GM18508 (cell line): ENCODE measurements around the gene ACVR1.

Experiments used
- ATAC-seq: cut with Tn5 transposase; IDR thresholded peaks from one replicate; pipeline ENCODE4 v1.9.1; 2021; ENCODE audit warnings: moderate number of reproducible peaks; ENCODE audit not compliant: insufficient read depth, unreplicated experiment

Gene ACVR1

DNA sequence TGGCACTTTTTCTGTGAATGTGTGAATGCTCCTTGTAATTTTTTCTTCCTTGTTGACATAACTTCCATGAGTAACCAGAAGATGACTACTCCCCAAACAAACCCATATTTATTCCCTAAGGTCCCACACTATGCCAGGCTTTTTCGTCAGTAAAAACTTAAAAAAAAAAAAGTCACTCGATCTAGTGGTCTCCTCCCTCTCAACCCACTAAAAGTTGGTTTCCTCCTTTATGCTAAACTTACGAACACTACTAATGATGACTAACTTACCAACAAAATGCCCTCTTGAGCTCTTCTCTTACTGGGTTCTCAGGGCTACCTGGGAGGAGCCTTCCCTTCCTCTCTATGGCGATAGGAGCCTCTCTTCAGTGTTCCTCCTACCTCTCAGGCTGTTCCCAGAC lies 18.2 kb downstream of the ACVR1 start:
- no peak for ATAC-seq

DNA sequence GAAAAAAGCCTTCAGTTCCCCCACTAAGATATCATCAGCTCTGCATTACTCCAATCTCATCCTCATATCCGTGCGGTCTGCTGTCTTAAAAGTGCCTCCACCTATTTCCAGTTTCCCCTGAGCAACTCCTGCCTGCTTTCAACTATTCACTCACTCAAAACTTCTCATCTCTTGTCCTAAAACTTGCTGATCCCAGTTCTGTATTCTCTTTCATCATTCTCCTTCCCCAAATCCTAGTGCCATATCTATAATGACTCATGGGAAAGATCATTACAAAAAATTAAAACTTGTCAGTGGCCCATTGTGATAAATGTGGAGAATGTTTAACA lies 20.0 kb downstream of the ACVR1 start:
- no peak for ATAC-seq

DNA sequence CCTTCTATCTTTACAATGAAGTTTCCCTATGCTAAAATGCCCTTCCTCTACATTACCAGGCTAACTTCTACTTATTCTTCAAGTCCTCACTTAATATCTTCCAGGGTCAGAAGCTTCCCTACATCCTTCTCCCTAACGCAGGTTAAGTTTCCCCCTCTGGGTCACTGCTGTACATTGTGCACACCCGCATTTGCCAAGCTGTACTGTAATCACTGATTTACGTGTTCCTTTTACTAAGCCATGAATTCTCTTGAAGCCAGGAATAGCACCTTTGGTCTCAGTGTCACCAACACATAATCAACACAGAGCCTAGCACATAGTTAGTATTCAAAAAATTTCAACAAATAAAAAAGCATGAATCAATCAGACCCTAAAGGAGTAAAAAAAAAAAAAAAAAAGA lies 22.3 kb downstream of the ACVR1 start:
- ATAC-seq, result no peak

DNA sequence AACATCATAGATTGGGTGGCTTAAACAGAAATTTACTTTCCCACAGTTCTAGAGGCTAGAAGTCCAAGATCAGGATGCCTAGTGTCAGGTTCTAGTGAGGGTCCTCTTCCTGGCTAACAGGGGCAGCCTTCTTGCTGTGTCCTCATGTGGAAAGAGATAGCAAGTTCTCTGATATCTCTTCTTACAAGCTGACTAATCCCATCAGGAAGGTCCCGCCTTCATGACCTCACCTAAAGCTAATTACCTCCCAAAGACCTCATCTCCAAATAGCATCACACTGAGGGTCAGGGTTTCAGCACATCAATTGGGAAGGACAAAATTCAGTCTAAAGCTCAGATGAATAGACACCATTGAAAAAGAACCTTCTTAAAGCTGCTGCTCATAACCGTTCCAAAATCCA lies 22.9 kb downstream of the ACVR1 start:
- no peak for ATAC-seq

DNA sequence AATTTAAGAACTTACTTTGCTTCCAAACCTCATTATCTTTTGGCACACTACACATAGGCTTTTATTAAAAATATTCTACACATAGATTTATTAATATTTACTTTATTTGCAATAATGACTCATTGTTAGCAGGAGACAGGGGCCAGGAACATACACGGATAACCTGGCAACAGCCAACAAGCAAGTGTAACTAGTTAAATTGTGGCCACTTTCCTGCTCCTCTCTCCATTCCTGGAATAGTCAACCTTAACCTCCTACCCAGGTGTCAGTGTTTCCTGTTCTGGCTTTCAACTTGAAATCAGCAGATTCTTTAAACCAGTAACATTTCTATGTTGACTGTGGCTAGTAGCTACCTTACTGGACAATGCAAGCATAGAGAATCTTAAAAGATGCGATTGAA lies 26.5 kb downstream of the ACVR1 start:
- no peak for ATAC-seq

DNA sequence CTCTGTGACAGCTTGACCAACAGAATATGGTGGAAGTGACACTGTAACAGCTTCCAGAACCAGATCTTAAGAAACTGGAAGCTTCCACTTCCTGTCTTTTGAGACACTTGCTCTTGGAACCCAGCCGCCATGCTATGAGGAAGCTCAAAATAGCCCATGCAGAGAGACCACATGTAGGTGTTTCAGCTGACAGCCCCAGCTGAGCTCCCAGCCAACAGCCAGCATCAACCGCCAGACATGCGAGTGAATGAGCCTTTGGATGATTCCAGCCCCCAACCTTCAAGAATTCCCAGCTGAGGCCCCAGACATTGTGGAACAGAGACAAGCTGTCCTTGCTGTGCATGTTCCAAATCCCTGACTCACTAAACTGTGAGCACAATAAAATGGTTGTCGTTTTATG lies 27.9 kb downstream of the ACVR1 start:
- ATAC-seq, result no peak

DNA sequence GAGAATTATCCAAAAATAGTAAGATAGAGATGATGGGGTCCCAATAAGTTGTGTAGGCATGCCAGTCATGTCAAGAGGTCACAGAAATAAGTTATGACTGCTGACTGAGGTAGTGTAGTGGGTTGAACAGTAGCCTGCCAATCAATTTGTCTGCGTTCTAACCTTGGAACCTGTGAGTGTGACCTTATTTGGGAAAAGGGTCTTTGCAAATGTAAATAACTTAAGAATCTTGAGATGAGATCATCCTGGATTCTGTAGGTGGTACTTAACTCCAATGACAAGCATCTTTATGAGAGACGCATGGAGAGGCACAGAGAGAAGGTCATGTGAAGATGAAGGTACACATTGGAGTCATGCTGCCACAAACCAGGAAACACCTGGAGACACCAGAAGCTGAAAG lies 31.0 kb downstream of the ACVR1 start:
- ATAC-seq, result no peak

DNA sequence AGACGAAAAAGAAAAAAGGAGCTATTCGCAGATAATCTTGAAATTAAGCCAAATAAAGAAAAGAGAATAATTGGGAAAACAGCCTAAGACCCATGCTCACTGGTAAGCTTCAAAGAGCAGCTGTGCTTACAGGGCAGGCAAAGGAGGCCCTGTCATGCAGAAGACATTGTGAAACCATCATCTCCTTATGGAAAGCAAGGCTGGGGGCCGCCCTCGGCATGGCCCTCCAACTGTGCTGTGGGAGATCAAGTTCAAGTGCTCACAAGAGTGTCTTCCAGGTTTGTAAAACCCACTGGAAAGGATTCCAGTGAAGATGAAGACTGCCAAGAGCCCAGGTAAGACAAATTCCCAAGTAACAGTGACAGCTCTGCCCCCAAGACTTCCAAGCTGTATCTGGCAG lies 32.2 kb downstream of the ACVR1 start:
- ATAC-seq, result no peak

DNA sequence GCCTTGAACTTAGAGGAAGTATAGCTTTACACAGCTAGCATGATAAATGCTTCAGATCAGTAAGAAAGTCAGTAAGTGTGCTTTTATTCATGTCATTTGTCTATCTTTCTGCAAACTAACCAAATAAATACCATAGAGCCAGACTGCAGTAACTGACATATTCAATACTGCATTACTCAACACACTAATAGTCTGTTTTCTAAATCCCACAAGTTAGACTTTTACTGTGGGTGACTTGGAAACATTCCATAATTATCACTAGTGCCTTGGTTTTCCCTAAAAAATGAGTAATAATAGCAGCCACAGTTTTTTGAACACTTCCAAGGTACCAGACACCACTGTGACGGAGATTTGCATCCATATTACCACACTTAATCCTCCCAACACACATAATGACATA lies 33.0 kb downstream of the ACVR1 start:
- ATAC-seq, result no peak

DNA sequence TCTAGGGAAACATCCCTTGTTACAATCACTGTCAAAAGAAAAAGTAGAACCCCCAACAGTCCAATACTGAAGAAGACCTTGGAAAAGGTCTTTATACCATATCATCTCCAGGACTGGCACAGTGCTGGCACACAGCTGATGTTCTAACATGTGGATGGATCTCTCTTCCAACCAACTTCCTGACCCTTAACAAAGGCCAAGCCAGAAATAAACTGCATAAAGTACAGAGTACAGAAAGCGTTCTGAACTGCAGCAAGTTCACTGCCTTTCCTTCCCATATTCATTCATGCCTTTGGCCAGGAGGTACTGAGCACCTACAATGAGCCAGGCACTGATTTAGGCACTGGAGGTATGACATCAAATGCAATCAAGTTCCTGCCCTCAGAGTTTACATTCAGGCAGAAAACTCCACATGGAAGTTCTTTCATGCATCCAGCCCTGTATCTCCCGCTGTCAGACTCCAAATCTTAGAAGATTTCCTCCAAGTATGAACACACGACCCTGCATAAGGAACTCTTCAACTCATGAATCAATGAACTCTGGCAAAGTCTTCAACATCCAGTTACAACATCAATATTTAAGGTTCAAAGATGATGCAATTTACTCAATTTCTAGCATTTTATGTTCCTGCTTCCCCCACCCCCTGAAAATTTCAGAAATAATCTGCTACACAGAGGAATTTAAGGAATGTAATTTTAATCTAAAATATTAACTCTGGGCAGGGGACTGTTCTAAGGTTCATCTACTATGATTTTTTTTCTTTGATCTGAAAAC lies 33.8 kb downstream of the ACVR1 start:
- ATAC-seq, result no peak

DNA sequence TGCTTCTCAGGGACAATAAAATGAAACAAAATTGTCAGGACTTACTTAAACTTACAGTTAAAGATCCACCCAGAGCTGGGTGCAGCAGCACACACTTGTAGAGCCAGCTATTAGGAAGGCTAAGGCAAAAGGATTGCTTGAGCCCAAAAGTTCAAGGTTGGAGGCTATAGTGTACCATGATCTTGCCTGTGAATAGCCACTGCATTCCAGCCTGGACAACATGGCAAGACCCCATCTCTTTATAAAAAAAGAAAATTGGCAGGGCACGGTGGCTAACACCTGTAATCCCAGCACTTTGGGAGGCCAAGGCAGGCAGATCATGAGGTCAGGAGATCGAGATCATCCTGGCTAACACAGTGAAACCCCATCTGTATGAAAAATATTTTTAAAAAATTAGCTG lies 34.6 kb downstream of the ACVR1 start:
- no peak for ATAC-seq

DNA sequence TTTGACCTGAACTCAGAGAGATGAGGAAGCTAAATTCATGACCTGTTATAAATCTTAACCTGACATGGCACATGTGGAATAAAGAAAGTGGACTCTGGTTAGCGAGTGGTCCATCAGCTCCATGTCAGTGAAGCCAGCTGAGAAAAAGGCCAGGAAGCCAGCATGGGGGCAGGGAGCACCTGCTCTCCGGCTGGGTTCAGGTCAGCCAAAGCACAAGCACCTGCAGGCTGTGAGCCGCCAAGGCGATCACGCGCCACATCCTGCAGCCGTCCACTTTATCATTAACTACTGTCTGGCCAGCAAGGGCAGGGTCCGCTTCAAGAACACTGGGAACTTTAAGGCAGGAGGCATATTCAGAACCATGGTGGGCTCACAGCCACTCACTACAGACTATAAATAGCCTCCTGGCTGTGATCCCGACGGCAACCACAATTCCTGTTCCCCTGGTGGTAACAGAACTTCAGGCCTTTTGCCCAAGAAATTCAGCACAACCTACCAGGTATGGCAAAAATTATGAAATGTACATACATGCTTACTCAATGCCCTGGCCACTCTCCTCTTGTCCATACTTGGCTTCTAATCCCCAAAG lies 35.5 kb downstream of the ACVR1 start:
- no peak for ATAC-seq

DNA sequence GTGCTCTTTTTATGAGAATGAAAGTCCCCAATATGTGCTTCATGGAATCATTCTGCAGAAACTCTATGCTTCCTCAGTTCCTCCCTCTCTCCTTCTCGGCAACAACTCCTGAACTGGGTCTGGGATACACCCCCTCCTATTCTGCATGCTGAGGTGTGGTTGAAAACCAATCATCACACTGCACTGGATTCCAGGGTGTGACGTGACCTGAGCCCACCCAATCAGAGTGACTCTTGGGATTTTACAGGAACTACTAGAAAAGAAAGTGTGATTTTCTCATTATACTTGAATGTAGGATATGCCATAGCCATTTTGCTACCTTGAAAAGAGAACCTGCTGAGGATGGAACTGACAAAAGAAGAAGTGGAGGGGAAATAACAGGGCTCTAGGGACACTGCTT lies 36.3 kb downstream of the ACVR1 start:
- no peak for ATAC-seq

DNA sequence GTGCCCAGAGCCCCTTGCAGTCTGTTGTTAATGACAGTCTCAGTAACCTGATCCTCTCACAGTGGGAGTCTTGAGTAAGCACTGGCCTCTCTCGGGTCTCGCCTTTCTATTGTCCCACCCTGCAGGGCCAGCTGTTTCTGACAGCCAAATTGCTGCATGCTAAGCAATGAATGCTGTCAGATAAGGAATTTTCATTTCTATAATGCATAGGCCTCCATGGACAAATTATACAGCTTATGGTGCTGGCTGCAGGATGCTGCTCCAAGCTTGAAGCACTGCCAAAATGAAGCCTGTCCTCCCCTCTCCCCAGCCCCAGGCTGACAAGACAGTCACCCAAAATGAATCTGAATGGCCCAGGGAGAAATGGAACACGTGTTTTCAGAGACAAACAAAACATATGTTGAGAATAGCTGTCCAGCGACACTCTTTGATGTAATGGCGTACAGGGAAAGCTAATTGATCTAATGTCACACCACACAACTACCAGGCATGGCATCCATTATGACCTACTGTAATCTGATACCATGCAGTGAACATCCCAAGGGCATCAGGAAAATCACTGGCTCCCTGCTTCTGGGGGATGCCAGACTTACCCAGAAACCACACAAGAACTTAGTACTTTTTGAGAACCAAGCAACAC lies 36.8 kb downstream of the ACVR1 start:
- ATAC-seq, result no peak

DNA sequence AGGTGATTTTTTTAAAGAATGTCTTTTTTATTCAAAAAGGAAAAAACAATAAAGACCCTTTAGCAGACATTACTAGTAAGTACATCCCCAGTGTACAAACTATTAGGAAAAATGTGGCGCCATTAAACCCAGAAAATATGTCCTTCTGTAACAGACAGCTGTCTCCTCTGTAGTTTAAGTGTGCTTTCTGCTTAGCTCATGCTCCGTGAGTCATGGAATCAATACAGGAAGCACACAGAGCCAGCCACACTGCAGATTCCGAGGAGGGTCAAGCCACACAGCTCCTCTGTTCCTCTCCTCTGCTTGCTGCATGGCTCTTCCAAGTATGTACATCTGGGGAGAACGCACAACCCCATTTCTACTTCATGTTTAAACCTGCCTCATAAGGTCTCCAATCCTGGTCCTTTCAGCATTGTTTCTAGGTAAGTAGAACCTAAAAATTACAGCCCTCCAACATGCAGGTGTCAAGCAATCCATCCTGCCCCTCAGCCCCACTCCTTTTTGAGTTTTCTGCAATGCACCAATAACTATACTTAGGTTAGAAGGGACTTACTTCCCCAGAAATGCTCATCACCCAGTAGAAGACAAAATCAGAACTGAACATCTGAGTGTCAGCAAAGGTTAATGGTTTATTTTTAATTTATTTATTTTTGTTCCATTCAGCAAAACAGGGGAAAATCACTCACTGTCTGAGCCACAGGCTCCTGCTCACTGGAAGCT lies 37.5 kb downstream of the ACVR1 start:
- no peak for ATAC-seq

DNA sequence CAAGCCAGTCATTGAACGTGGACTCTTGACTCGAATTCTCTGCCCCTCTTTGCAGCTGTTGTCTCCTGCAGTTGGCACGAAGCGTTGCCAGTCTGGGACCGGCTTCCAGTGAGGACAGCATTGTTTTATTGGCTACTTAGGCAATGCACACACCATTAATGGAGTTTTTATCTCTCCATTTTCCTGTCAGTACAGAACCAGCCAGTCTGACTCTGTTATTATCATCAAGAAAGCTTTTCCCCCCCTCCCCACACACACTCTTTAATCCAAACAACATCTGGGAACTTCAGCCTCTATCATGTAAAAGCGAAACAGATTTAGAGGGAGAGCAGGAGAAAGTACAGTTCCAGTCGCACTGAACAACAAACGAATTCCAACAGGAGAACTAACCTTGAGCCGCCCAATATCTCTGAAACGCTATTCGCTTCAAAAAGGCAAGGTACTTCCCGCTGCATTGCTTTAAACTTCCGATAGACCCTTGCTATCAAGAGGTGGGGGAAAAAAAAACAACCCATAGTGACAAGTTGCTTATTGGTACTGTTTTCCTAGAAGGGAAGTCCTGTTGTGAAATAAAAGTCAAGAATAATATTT lies 38.2 kb downstream of the ACVR1 start:
- ATAC-seq, result no peak

DNA sequence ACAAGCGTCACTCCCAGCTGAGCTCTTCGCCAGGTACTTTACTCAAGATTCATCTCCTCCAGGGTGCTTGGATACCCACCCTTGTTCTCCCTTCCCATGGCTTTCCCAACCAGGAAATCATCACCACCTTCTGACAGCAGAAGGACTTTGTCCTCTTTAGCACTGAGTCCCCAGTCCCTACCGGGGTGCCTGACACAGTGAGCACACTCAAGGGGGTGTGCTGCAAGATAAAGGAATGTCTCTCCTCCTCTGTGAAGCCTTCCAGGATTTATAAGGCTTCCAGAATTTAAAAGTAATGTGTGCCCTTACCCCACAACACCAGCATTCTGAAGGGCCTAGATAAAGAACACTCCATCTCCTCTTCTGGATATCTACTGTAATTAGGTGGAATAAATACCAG lies 39.6 kb downstream of the ACVR1 start:
- ATAC-seq, result no peak

DNA sequence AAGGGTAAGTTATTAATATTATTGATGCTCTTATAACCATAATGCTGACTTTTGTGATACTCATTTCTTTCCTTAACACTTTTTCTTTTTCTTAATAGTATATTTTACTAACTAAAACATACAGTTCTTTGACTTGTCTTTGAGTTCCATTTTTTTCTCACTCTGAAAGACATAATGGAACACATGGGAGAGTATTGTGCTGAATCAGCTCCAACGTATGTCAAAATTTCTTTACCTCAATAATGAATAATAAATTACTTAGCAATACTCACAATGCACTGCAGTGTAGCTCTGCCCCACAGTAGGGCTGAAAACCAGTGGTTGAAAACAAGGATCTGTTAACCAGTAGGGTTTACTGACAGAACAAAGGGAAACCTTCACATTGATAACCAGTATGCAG lies 40.7 kb downstream of the ACVR1 start:
- no peak for ATAC-seq

DNA sequence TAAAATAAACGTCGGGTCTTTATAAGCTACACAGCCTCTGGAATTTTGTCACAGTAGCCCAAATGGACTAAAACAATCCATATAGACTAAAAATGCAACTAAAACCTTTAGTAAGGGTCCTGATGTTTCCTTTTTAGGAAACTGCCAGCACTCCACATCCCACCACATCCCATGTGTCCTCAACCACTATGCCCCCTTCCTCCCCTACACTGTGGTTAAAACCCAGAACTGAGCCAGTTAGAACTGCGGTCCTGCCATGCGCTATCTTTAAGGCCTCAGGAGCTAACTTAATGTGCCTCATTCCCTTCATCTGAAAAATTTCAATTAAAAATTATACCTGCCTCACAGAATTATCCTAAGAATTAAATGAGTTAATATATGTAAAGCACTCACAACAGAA lies 41.1 kb downstream of the ACVR1 start:
- no peak for ATAC-seq

DNA sequence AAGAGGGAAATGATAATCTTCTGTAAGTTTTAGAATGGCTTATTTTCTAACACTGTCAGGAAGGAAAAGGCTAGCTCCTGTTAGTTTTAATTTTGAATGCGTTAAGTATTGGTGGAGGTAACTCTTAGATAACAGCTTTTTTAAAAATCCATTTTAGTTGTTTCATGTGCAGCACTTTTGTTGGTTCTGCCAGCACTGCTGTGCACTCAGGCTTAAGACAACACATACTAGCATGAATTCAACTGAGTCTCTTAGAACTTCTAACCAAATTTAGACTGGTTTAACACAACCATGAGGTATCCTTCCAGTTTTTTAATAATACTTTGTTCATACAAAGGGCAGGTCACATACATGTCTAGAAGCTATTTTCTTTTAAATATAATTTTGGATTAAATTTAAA lies 42.4 kb downstream of the ACVR1 start:
- ATAC-seq, result no peak
